GM10248 (cell line): ENCODE measurements around the gene ATPAF1.

ENCODE experiments used
- CTCF ChIA-PET: fragments of 300-600 bp; sonication (Branson Sonifier 250); formaldehyde crosslinking; extraction: SDS; loops from one replicate; lab custom pipeline; 2021; ENCODE audit warnings: antibody characterized with exemption; lab: Yijun Ruan, JAX
- POLR2A ChIA-PET: fragments of 350-650 bp; sonication (Branson Sonifier 250); formaldehyde crosslinking; extraction: SDS; loops from one replicate; lab custom pipeline; 2020; ENCODE audit warnings: antibody characterized with exemption; lab: Yijun Ruan, JAX
- DNase-seq: peaks from one replicate; pipeline ENCODE4 v3.0.0; 2012; ENCODE audit errors: extremely low spot score
- TF ChIP-seq, protein P1 (sequence below): IDR thresholded peaks from 2 replicates; pipeline ENCODE4 v1.5.1; 2012; ENCODE audit warnings: mild to moderate bottlenecking, low read depth; ENCODE audit errors: extremely low read depth, missing control alignments, control extremely low read depth

ATPAF1 gene

DNA sequence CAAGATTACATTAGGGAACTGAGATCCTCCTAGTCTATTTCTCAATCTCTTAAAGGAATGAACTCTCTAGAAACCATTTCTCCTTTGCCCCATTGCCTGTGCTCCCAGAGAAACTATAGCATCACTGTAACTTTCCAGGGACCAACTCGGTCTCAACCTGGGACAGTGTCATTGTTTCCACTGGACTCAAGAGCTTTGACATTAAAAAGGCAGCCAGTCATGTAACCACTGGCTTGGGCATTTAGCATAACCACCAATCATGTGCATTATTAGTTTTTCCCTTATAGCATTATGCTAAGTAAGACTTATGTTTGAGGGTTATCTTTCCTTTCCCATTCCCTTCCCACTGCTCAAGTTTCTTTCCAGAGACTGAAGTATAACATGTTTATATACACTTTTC is 21.7 kb upstream of the ATPAF1 start:
- TF ChIP-seq, protein P1, sequence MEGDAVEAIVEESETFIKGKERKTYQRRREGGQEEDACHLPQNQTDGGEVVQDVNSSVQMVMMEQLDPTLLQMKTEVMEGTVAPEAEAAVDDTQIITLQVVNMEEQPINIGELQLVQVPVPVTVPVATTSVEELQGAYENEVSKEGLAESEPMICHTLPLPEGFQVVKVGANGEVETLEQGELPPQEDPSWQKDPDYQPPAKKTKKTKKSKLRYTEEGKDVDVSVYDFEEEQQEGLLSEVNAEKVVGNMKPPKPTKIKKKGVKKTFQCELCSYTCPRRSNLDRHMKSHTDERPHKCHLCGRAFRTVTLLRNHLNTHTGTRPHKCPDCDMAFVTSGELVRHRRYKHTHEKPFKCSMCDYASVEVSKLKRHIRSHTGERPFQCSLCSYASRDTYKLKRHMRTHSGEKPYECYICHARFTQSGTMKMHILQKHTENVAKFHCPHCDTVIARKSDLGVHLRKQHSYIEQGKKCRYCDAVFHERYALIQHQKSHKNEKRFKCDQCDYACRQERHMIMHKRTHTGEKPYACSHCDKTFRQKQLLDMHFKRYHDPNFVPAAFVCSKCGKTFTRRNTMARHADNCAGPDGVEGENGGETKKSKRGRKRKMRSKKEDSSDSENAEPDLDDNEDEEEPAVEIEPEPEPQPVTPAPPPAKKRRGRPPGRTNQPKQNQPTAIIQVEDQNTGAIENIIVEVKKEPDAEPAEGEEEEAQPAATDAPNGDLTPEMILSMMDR, result no peak
- no peak for DNase-seq
- POLR2A ChIA-PET, result no interaction called here
- CTCF ChIA-PET, result no interaction called here

DNA sequence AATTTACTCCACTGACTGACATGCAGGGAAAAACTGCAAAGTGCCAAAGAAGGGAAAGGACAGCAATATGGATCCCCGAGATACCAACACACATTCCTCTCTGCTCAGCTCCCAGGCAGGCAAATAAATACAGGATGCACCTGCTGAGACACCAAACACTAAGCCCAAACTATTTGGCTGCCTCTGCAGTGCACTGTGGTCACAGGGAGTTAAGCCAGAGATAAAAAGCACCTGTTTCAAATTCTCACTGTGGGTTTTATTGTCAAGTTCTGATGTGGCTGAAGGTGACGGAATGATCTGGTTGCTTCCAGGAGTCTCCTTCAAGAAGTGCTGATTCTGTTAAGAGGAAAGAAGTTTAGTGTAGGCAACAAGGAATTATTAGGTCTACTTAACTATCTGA is 21.2 kb upstream of the ATPAF1 start:
- DNase-seq, result no peak
- ChIA-PET POLR2A (no interaction called here), CTCF (interaction anchor here (0.9 kb wide), 1 partner anchor 11 kb away, joined by 3 read pairs; no protein-coding TSS in a partner anchor)
- TF ChIP-seq, protein P1, result no peak

DNA sequence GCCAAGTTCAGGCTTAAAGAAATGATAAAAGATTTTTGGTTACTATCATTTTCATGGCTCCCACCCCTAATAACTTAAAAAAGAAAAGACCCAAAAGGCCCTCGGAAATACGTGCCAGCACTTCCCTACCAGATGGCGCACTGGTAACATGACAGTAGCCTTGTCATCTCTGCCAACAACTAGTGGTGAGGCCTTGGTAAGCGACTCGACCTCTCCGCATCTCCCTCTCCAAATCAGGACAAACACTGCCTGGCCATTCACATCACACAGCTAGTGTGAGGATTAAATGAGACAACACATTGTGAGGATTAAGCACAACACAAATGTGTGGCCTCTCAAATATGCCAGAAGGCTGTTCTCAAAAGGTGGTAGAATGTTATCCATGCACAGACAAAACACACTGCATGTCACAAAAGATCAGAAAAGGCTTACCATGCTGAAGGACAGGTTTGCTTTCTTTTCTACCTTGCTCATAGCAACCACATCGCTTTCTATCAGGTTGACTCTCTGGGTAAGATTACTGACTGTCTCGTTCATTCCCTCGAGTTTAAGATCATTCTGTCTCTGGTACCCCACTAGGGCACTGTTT is 19.9 kb upstream of the ATPAF1 start:
- no peak for DNase-seq
- TF ChIP-seq, protein P1, result no peak
- ChIA-PET POLR2A (no interaction called here), CTCF (interaction anchor here (1.3 kb wide), 1 partner anchor 10 kb away, joined by 4 read pairs; no protein-coding TSS in a partner anchor)

DNA sequence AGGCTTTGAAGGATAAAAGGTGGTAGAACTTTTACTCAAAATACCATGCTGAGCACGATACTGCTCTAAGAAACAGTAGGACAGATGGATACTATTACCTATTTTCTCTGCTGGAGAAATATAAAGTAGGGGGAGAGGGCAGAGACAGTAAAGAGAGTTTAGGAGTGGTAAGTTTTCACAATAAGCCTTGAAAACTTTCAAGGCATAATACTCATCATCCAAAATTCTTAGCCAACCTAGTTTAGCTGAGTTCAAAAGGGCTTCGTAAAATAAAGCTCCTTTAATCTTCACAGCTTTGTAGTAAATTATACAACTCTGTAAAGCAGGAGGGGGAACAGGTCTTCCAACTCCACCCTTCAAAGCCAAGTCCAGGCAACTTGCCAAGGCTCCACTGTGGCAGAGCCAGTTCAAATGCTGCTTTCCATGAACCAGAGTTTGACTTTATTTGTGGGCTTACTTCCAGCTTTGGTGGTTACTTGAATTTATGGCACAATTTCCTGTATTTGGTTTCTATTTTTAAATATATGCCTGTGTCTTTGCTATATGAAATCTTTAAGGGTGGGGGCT is 19.0 kb upstream of the ATPAF1 start:
- TF ChIP-seq, protein P1, result no peak
- ChIA-PET CTCF (interaction anchor here (1.3 kb wide), 1 partner anchor 9 kb away, joined by 4 read pairs; no protein-coding TSS in a partner anchor), POLR2A (no interaction called here)
- no peak for DNase-seq

DNA sequence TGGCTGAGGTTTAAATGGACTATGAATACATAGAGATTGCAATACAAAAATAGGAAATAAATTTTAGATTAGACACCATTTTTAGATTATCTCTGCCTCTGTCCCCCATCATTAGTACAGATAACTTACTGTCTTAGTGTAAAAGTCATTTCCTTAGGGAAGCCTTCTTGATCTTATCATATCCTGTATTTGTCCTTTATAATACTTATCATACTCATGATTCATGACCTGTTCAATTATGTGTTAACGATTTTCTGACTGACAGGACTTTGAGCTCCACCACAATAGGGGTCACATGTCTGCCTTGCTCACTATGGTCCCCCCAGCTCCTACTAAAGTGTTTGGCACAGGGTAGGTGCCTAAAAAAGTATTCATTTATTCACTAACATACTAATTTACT is 18.1 kb upstream of the ATPAF1 start:
- no peak for DNase-seq

DNA sequence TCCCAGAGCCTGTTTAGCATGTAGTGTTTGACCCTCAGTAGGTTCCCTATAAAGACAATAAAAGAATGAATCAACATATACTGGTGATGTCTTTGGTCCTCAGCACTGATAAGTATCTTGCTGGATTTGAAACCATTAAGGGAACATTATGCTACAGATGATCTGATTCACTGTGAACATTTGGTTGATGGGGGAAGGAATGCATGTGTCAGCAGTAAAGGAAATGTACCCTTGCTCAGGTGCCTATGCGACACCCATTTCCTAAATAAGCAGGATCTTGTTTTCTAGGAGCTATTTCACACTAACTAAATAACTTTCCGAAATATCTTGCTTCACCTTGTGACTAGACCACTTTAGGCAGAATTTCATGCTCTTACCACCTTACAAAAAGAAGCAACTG is 16.5 kb upstream of the ATPAF1 start:
- no peak for DNase-seq
- ChIA-PET CTCF (interaction anchor here (1.4 to 1.6 kb wide), 2 partner anchors 9 to 26 kb away, joined by 3 to 8 read pairs; no protein-coding TSS in a partner anchor), POLR2A (no interaction called here)
- TF ChIP-seq, protein P1, result no peak

More for the DNA sequence above, 18.1 kb upstream of the ATPAF1 start:
- ChIA-PET CTCF (interaction anchor here (0.6 to 0.9 kb wide), 2 partner anchors 9 to 17 kb away, joined by 3 read pairs; no protein-coding TSS in a partner anchor), POLR2A (no interaction called here)
- TF ChIP-seq, protein P1, result no peak
